HG02884 (cell line): ENCODE measurements around the gene FXYD1.

ENCODE experiments used
- ATAC-seq: cut with Tn5 transposase; IDR thresholded peaks from one replicate; pipeline ENCODE4 v1.9.1; 2021; ENCODE audit warnings: mild to moderate bottlenecking, moderate library complexity; ENCODE audit not compliant: unreplicated experiment

FXYD1 gene

GRCh38 chr19:35184267-35184666 is 45.6 kb downstream of the FXYD1 start:
- ATAC-seq, result no peak

- no peak for ATAC-seq
Observed at GRCh38 chr19:35184884-35185283, 46.3 kb downstream of the FXYD1 start.
